ENCODE data around the gene LSAMP. TPM values are rescaled to one million over a fixed set of nuclear protein-coding genes. Genes with fewer than 3 reads are reported as not detected.

LSAMP gene
- total and polyA plus RNA-seq, 2 donors (not counting 3 experiments of a cell fraction or from before 2014, with no cell fraction given), result not detected

DNA sequence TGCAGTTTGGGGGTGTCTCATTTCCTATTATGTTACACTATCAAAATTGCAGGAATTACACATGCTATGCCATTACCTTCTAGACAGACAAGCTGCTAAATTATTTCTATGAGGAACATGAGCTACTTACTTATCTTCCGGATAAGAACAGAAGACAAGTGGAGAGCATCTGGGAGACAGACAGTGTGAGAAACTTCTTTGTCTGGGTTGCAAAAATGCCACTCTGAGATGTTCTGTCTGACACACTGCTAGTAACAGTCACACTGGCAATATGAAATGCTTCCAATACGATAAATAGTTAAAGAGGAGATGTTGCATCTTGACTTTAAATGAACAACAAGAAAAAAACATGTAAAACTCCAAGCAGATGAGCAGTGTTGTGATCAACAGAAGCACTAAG lies 40.1 kb downstream of the LSAMP start:
- no peaks in the 10 kb centered on the region for H3K9me3 ChIP-seq (replicated peaks; ENCODE audit: control insufficient read depth, insufficient read depth, low read length)
- no peak for FAIRE-seq
- no peak for DNase-seq (ENCODE audit: low read depth, low spot score)
- H3K4me2 ChIP-seq (ENCODE audit: insufficient read depth, low read length), result no peak overlapping the region
- H3K9me1 ChIP-seq (replicated peaks; ENCODE audit: control insufficient read depth, extremely low read depth, insufficient read depth, low read length), result no peaks in the 10 kb centered on the region
- no peaks in the 10 kb centered on the region for H3K79me2 ChIP-seq (ENCODE audit: control insufficient read depth, insufficient read depth, low read length)
- no peak for TF ChIP-seq FOS (IDR thresholded peaks at IDR 0.05; ENCODE audit: borderline replicate concordance, insufficient read depth, low read length)
- TF ChIP-seq, protein P1, sequence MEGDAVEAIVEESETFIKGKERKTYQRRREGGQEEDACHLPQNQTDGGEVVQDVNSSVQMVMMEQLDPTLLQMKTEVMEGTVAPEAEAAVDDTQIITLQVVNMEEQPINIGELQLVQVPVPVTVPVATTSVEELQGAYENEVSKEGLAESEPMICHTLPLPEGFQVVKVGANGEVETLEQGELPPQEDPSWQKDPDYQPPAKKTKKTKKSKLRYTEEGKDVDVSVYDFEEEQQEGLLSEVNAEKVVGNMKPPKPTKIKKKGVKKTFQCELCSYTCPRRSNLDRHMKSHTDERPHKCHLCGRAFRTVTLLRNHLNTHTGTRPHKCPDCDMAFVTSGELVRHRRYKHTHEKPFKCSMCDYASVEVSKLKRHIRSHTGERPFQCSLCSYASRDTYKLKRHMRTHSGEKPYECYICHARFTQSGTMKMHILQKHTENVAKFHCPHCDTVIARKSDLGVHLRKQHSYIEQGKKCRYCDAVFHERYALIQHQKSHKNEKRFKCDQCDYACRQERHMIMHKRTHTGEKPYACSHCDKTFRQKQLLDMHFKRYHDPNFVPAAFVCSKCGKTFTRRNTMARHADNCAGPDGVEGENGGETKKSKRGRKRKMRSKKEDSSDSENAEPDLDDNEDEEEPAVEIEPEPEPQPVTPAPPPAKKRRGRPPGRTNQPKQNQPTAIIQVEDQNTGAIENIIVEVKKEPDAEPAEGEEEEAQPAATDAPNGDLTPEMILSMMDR (IDR thresholded peaks at IDR 0.05; ENCODE audit: extremely low read depth in 1 of 2, insufficient read depth in 1 of 2, low read depth in 1 of 2, low read length in 2 of 2), result no peak
- TF ChIP-seq EZH2 (IDR thresholded peaks at IDR 0.05; ENCODE audit: borderline replicate concordance, low read depth, low read length, severe bottlenecking), result no peak
- no peak for TF ChIP-seq POLR2A (IDR thresholded peaks at IDR 0.05; ENCODE audit: low read depth, low read length)
- TF ChIP-seq, protein P2, sequence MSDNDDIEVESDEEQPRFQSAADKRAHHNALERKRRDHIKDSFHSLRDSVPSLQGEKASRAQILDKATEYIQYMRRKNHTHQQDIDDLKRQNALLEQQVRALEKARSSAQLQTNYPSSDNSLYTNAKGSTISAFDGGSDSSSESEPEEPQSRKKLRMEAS (IDR thresholded peaks at IDR 0.05; ENCODE audit: insufficient read depth, insufficient read length), result no peak
- no peak for TF ChIP-seq JUN (IDR thresholded peaks at IDR 0.05; ENCODE audit: borderline replicate concordance, insufficient read depth, insufficient read length, low read depth)
- no peak for TF ChIP-seq MYC (IDR thresholded peaks at IDR 0.05; ENCODE audit: low read depth, low read length)
- no peak for TF ChIP-seq GATA2 (IDR thresholded peaks at IDR 0.05; ENCODE audit: insufficient read depth, insufficient read length, low read depth, low read length)
- TF ChIP-seq POLR2AphosphoS5 (IDR thresholded peaks at IDR 0.05; ENCODE audit: insufficient read depth, low read depth, low read length), result no peak
- H3K4me3 ChIP-seq (replicated peaks in 1 of 3; ENCODE audit: insufficient read depth in 1 of 3, low read depth in 1 of 3, low read length in 3 of 3), result no peak overlapping the region
- BruUV-seq (replicated peaks), result no TSS peak
- no peak overlapping the region for H3K27ac ChIP-seq (ENCODE audit: insufficient read depth, low read depth, low read length)
- CTCF ChIA-PET, result no interaction called here
- no peak overlapping the region for H3K9ac ChIP-seq (replicated peaks; ENCODE audit: extremely low read depth, insufficient read depth, low read length)
- dilution Hi-C loops (cut with MboI; ENCODE audit: extremely low pct_ligation_motif_present, low sequenced_read_pairs) (no loop called here), intact Hi-C loops (cut with micrococcal nuclease) (no loop called here)
- POLR2A ChIA-PET, result no interaction called here
- H3K4me1 ChIP-seq (ENCODE audit: control insufficient read depth, extremely low read depth, insufficient read depth, low read length), result no peaks in the 10 kb centered on the region
- no peaks in the 10 kb centered on the region for H3K36me3 ChIP-seq (ENCODE audit: control insufficient read depth in 2 of 2, extremely low read depth in 1 of 2, insufficient read depth in 2 of 2, low read length in 2 of 2)
- H2AFZ ChIP-seq (ENCODE audit: low read depth, low read length), result no peak overlapping the region
- no peaks in the 10 kb centered on the region for H4K20me1 ChIP-seq (replicated peaks; ENCODE audit: control insufficient read depth, extremely low read depth, insufficient read depth, low read length)
- H3K27me3 ChIP-seq (ENCODE audit: control insufficient read depth in 2 of 2, insufficient read depth in 2 of 2, low read length in 2 of 2), result no peaks in the 10 kb centered on the region
